Stimulated activated CD4-positive, alpha-beta T cell treated with anti-CD3 and anti-CD28 coated beads, Interleukin-4, amount 100 ng/mL, for 24 hours (primary cell): ENCODE measurements around the gene ATF6B.
A peak's percentile ranks its signal among the peaks of the same experiment; 100 is the strongest.

Experiments
- DNase-seq: peaks from one replicate; pipeline ENCODE4 v3.0.0-alpha.2; 2020

Gene ATF6B

GRCh38 chr6:32129297-32130088 is 1.4 kb upstream of the ATF6B start:
- DNase-seq: no peak

- no peak for DNase-seq
These were observed 778 bp upstream of the ATF6B start for GRCh38 chr6:32128751-32129296.

- DNase-seq: no peak
These were observed 683 bp downstream of the ATF6B start for GRCh38 chr6:32127409-32127716.

- DNase-seq: no peak
These were observed 1.2 kb downstream of the ATF6B start for GRCh38 chr6:32126880-32127279.

GRCh38 chr6:32123681-32124080 is 4.4 kb downstream of the ATF6B start:
- DNase-seq: no peak

- no peak for DNase-seq
These were observed 7.4 kb downstream of the ATF6B start for GRCh38 chr6:32120573-32121059.

GRCh38 chr6:32118782-32119628 is 9.0 kb downstream of the ATF6B start:
- peak; percentile 72 for DNase-seq

GRCh38 chr6:32117461-32117860 is 10.6 kb downstream of the ATF6B start:
- DNase-seq: no peak

- no peak for DNase-seq
These were observed 11.4 kb downstream of the ATF6B start for GRCh38 chr6:32116674-32117073.

- no peak for DNase-seq
These were observed 12.4 kb downstream of the ATF6B start for GRCh38 chr6:32115623-32116022.

- DNase-seq: no peak
These were observed 13.2 kb downstream of the ATF6B start for GRCh38 chr6:32114796-32115195.

GRCh38 chr6:32113386-32114352 is 14.4 kb downstream of the ATF6B start:
- no peak for DNase-seq

GRCh38 chr6:32112431-32112980 is 15.5 kb downstream of the ATF6B start:
- no peak for DNase-seq

GRCh38 chr6:32111424-32112066 is 16.5 kb downstream of the ATF6B start:
- DNase-seq: no peak

GRCh38 chr6:32110632-32111031 is 17.4 kb downstream of the ATF6B start:
- no peak for DNase-seq

GRCh38 chr6:32109765-32110160 is 18.3 kb downstream of the ATF6B start:
- DNase-seq: no peak

GRCh38 chr6:32109114-32109764 is 18.8 kb downstream of the ATF6B start, which contains the start of gene TNXB:
Gene TNXB (minus strand): TSS chr6:32109338. CDS start chr6:32098198, 11,140 bp downstream.
- DNase-seq: no peak

- no peak for DNase-seq
These were observed 19.3 kb downstream of the ATF6B start for GRCh38 chr6:32108727-32109113.

GRCh38 chr6:32108094-32108627 is 19.9 kb downstream of the ATF6B start:
- DNase-seq: no peak

GRCh38 chr6:32107406-32107805 is 20.6 kb downstream of the ATF6B start:
- DNase-seq: no peak

GRCh38 chr6:32105433-32105832 is 22.6 kb downstream of the ATF6B start:
- DNase-seq: no peak
